Epithelial cell of proximal tubule (primary cell): Measurements from ENCODE around the gene SCFD2. TPM values are rescaled to one million over a fixed set of nuclear protein-coding genes. Genes with fewer than 3 reads are reported as not detected.

ENCODE experiments used
- DNase-seq: peaks from one replicate; pipeline ENCODE4 v3.0.0-alpha.2; 2011; ENCODE audit warnings: low read depth
- H3K4me3 ChIP-seq: 2 replicates; pipeline ENCODE4 v1.5.1; 2011; ENCODE audit warnings: low read depth, mild to moderate bottlenecking, low read length
- total RNA-seq: library from RNA; depleted of rRNA; stranded (reverse); fragments of >200 nt; gene quantifications from 2 replicates; pipeline ENCODE4 v1.2.3, GENCODE V29; 2015
- TF ChIP-seq, protein P1 (sequence below): conservative IDR thresholded peaks from 2 replicates; pipeline ENCODE4 v1.5.1; 2012; ENCODE audit warnings: low read depth, mild to moderate bottlenecking, low read length

SCFD2 gene
- total RNA-seq, 1 donor from 2014 or later = 8.9 TPM

DNA sequence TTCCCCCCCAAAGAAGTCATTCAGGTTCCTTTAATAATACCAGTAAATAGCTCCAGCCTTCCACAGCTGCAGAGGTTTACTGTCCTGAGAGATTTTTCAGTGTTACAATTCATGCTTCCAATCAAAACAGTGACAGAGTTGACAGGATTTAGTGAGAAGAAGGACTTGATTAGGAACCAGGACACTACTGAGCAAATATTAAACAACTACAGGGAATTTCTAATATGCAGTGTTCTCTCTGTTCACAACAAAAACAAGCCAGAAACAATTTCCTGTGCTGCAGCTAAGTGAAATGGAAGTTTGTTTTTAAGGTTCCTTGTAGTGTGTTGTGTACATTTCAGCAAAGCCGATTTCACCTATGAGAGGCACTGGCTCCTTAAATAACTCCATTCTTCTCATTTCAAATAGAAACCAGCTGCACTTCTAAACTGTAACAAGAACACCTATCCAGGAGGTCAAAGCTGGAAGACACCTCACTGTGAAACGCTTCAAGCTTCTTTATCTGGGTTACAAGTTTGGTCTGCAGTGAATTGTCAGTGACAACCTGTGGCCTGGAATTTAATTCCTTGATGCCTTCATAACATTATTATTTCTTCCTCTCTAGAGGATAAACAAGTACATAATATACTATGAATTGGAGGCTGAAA, 354.5 kb downstream of the SCFD2 start:
- H3K4me3 ChIP-seq = no peak overlapping the region
- no peak for DNase-seq
- TF ChIP-seq, protein P1, sequence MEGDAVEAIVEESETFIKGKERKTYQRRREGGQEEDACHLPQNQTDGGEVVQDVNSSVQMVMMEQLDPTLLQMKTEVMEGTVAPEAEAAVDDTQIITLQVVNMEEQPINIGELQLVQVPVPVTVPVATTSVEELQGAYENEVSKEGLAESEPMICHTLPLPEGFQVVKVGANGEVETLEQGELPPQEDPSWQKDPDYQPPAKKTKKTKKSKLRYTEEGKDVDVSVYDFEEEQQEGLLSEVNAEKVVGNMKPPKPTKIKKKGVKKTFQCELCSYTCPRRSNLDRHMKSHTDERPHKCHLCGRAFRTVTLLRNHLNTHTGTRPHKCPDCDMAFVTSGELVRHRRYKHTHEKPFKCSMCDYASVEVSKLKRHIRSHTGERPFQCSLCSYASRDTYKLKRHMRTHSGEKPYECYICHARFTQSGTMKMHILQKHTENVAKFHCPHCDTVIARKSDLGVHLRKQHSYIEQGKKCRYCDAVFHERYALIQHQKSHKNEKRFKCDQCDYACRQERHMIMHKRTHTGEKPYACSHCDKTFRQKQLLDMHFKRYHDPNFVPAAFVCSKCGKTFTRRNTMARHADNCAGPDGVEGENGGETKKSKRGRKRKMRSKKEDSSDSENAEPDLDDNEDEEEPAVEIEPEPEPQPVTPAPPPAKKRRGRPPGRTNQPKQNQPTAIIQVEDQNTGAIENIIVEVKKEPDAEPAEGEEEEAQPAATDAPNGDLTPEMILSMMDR = no peak

DNA sequence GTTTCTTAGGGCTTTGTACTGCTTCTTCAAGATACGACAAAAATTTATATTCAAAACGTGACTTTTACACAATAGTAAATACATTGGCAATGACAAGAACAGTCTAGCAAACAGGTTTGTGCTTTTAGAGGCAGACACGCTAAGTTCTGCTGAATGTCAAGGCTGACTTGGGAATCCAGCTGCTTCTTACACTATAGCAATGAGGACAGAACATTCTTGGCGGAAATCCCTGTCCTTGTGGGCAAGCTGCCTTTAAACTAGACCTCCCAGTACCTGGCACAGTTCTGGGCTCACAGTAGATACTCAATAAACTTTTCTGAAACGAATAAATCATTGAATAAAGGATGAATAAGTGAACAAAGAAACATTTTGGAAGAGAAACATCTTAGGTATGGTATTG, 355.5 kb downstream of the SCFD2 start:
- TF ChIP-seq, protein P1 = no peak
- DNase-seq = no peak
- no peak overlapping the region for H3K4me3 ChIP-seq

DNA sequence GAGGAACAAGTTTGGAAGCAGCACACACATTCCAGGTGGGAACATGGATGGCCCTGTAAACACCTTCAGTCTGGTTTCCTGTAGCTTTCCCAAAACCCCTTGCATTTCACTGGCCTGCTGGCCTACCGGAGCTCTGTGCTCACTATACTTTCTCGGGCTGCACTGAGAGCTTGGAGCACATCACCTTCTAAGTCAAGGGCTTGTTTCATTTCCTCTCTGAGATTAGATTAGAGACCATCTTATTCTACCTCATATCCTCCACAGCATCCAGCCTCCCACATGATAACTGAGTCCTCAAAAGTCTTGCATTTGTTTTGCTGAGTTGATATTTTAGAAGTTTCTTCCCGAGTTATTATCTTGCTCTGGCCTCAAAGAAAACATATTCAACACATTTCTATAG, 356.0 kb downstream of the SCFD2 start:
- TF ChIP-seq, protein P1 = no peak

DNA sequence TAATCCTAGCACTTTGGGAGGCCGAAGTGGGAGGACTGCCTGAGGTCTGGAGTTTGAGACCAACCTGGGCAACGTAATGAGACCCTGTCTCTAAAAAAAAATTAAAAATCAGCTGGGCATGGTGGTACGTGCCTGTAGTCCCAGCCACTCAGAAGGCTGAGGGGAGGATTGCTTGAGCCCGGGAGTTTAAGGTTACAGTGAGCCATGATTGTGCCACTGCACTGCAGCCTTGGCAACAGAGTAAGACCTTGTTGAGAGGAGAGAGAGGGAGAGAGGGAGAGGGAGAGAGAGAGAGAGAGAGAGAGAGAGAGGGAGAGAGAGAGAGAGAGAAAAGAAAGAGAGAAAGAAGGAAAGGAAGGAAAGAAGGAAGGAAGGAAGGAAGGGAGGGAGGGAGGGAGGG, 358.8 kb downstream of the SCFD2 start:
- no peak for DNase-seq
- TF ChIP-seq, protein P1 = no peak
- no peak overlapping the region for H3K4me3 ChIP-seq

More for the DNA sequence above, 356.0 kb downstream of the SCFD2 start:
- DNase-seq = no peak
- no peak overlapping the region for H3K4me3 ChIP-seq

DNA sequence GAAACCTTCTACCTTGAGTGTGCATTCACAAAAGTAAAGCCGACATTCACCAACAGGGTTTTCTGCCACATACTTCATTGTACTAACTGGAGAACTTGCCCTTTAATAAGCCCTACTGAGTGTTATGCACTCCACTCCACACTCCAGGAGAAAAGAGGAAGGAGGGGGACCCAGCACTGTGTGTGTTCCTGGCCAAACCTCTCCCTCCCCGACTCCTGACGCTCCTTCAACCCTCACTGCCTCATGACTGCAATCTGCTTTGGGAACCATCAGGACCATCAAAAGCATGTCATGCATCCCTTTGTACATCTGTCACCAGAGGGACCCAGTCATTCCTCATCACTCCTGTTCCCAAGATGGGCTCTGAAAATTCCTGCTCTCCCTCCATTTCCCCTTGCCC, 360.1 kb downstream of the SCFD2 start:
- no peak for DNase-seq
- TF ChIP-seq, protein P1 = no peak
- no peak overlapping the region for H3K4me3 ChIP-seq

DNA sequence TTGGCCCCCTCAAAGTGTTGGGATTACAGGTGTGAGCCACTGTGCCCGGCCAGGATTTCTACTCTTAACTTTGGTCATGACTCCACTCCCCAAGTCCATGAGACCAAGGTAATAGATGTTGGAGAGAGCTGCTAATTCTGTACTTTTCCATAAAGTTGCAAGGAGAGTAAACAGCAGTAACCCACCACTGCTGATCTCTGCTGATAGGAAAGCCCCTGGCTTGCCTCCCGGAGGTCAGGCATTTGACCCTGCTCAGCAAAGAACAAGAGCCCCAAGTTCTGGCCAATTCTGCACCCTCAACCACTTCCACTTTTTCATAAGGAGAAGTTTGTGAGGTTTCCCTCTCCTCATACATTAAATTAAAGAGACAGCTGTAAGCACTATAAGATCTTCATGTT, 360.7 kb downstream of the SCFD2 start:
- DNase-seq = no peak
- no peak overlapping the region for H3K4me3 ChIP-seq

More for the DNA sequence above, 360.7 kb downstream of the SCFD2 start:
- TF ChIP-seq, protein P1 = no peak
